ENCODE measurements around the gene NDUFS6.

NDUFS6 gene

DNA sequence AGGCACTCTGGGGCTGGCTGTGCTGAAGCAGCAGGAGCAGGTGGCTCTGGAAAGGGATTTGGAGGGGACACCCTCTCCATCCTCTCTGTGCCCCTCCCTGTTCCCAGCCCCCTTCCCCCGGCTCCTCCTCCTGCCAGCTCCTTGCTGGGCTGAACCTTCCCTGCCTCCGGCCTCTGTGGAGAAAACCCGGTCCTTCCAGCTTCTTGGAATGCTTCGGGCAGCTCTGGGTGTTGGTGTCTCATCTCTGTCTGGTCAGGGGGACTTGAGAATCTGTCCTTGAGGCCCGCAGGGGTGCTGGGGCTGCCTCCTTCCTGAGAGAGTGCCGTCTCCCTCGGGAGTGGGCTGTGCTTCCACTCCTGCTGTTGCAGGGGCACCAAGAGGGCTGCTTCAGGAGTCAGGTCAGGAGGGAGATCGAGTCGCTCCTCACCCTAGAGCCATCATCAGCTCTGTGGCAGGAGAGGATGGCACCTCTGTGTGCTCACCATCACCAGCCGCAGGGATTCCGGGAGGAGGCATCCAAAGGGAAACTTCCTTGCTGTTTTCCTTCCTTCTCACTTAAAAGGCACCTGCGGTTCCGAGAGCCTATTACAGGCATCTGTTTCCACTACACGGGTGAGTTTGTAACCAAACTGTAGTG, 30.6 kb downstream of the NDUFS6 start:
- peaks cover under 1% of the 10 kb centered on the region for H3K36me3 Mint-ChIP-seq
- H3K9me3 Mint-ChIP-seq, result no peaks in the 10 kb centered on the region
- CTCF ChIA-PET, result no interaction called here
- no peak for DNase-seq
- H3K27ac Mint-ChIP-seq, result no peak overlapping the region
- H3K4me3 Mint-ChIP-seq, result no peak overlapping the region
- no peaks in the 10 kb centered on the region for H3K4me1 Mint-ChIP-seq
- H3K27me3 Mint-ChIP-seq, result peaks cover 30% of the 10 kb centered on the region

DNA sequence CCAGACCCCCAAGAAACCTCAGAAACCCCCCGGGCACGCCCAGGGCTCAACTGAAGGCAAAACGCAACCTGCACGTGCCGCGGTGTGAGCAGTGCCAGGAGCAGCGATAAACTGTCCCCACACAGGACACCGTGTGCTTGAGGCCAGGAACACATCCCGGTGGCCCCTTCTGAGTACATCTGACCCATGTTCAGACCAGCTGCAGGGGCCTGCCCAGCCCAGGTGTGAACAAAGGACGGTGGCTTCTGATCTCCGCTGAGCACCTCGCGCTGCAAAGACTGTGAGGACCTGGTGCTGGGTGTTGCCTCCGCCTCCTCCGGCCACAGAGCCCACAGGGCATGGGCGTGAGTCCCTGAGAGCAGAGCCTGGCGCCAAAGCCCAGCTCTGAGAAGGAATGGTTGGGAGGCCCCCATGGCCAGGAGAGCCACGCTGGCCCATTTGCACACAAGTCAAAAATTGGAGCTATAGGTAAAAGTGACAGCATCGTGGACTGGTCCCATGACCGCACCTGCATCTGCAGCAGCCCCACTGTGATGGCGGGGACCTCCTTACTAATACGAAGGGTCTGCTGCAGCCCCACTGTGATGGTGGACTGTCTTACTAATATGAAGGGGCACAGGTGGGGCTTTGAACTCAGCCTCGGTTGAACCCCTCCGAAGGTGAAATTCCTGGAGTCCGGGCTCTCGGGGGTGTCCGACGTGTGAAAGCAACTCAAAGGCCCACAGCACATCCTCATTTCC, 31.5 kb downstream of the NDUFS6 start:
- Mint-ChIP-seq H3K36me3 (no peaks in the 10 kb centered on the region), H3K27me3 (peaks cover 33% of the 10 kb centered on the region), H3K4me3 (no peak overlapping the region), H3K4me1 (no peaks in the 10 kb centered on the region), H3K27ac (no peak overlapping the region), H3K9me3 (no peaks in the 10 kb centered on the region)
- DNase-seq, result no peak
- CTCF ChIA-PET, result no interaction called here

DNA sequence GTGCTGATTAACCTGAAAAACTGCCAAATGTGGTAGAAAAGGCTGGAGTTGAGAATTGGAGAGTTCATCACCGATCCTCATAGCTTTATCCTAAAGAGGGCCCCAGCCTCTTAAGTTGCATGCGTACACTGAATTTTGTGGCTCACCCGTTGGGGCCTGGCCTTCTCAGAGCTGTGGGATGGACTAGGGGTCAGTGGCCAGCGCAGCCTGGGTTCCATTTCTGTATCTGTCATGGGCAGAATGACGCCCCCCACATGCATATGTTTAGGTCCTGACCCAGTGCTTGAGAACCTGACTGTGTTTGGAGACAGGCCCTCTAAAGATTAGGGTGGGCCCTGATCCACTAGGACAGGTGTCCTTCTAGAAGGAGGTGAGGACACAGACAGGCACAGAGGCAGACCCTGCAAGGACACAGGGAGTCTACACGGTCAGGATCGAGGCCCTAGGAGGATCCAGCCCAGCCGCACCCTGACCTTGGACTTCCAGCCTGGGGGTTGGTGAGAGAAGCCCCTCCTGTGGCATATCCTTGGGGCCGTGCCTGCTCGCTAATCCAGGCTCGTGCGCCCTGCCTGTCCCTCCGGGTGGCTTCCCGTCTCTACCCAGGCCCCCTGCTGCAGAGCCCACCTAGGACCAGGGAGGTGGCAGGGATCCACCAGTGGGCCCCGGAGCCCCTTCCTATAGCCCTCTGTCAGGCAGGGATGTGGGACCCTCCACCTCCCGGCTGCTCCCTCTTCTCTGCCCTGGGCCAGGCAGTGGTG, 32.2 kb downstream of the NDUFS6 start:
- no peaks in the 10 kb centered on the region for H3K9me3 Mint-ChIP-seq
- H3K27me3 Mint-ChIP-seq, result peaks cover 37% of the 10 kb centered on the region
- CTCF ChIA-PET, result no interaction called here
- H3K4me3 Mint-ChIP-seq, result no peak overlapping the region
- DNase-seq, result no peak
- H3K36me3 Mint-ChIP-seq, result no peaks in the 10 kb centered on the region
- H3K27ac Mint-ChIP-seq, result no peak overlapping the region
- H3K4me1 Mint-ChIP-seq, result no peaks in the 10 kb centered on the region

DNA sequence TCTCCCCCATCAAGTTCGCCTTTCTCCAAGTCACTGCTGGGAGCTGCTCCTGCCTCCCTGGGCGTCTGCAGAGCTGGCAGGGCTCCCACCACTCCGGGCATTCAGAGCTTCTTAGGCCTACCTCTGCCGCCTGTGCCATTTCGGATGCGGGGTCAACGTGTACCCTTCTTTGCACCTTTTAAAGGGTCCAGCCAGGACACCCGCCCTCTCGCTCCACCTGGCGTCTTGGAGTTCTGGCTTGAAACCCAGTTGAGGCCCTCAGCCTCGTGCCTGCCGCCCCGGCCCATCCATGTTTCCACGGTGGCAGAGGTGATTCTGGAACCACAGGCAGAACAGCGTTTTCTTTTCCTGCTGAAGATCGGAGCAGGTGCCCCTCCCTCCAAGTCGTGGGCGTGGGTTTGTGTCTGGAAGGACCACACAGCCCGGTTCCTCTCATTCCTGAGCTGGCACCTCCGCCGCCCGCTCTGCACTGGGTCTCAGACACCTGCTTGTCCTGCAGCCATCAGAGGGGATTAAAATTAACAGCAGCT, 32.9 kb downstream of the NDUFS6 start:
- Mint-ChIP-seq H3K27me3 (peaks cover 38% of the 10 kb centered on the region), H3K27ac (no peak overlapping the region), H3K36me3 (no peaks in the 10 kb centered on the region), H3K4me1 (no peaks in the 10 kb centered on the region), H3K9me3 (no peaks in the 10 kb centered on the region), H3K4me3 (no peak overlapping the region)
- no peak for DNase-seq
- CTCF ChIA-PET, result no interaction called here

DNA sequence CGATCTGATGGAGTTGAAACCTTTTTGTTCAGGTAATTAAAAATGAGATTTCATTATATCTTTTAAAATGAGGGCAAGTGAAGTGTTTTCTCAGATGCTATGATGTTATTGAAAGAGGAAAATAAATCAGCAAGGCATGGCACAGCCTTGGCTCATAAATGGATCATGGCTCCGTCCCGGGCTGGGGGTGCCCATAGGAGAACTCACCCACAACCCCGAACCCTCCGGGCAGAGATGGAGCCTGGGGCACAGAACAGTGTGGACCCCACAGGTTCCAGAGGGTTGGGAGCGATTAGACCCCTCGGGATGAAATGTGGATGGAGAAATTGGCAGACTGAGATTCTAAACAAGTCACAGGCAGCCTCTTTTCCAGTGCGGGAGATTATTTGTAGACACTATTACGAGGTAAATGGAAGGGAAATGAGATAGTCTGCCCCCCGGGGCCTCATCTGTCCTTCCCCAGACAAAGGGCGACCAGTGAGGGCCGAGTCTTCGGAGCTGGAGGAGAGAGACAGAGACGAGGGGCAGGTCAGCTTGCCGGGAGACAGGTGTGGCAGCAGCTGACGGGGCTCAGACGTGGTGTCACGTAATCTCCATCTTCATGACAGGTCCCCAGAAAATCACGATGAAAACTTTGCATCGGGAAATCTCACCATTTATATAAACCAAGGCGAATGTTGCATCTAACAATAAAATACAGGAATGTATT, 33.7 kb downstream of the NDUFS6 start:
- Mint-ChIP-seq H3K27me3 (peaks cover 43% of the 10 kb centered on the region), H3K36me3 (no peaks in the 10 kb centered on the region), H3K4me3 (no peak overlapping the region), H3K4me1 (no peaks in the 10 kb centered on the region), H3K27ac (no peak overlapping the region), H3K9me3 (no peaks in the 10 kb centered on the region)
- CTCF ChIA-PET, result no interaction called here
- DNase-seq, result no peak

DNA sequence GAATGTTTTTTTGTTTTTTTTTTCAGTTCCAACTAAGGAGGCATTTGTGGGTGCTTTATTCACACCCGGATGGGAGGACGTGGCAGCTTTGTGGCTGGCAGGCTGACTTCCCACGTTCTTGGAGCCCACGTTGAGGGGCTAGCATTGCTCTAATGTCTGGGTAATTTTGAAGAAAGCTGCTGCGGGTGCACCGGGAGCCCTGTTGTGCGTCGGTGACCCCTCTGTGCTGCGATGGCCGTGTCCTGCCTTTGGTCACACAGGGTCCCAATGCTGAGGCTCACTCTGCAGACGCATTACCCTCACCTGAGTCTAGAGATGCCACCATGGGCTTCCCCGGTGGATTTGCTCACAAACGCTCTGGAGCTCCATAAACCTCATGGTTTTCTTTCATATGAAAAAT, 34.2 kb downstream of the NDUFS6 start:
- no peaks in the 10 kb centered on the region for H3K4me1 Mint-ChIP-seq
- H3K36me3 Mint-ChIP-seq, result no peaks in the 10 kb centered on the region
- no peak overlapping the region for H3K27ac Mint-ChIP-seq
- H3K9me3 Mint-ChIP-seq, result no peaks in the 10 kb centered on the region
- CTCF ChIA-PET, result no interaction called here
- H3K4me3 Mint-ChIP-seq, result no peak overlapping the region
- no peak for DNase-seq
- peaks cover 43% of the 10 kb centered on the region for H3K27me3 Mint-ChIP-seq

DNA sequence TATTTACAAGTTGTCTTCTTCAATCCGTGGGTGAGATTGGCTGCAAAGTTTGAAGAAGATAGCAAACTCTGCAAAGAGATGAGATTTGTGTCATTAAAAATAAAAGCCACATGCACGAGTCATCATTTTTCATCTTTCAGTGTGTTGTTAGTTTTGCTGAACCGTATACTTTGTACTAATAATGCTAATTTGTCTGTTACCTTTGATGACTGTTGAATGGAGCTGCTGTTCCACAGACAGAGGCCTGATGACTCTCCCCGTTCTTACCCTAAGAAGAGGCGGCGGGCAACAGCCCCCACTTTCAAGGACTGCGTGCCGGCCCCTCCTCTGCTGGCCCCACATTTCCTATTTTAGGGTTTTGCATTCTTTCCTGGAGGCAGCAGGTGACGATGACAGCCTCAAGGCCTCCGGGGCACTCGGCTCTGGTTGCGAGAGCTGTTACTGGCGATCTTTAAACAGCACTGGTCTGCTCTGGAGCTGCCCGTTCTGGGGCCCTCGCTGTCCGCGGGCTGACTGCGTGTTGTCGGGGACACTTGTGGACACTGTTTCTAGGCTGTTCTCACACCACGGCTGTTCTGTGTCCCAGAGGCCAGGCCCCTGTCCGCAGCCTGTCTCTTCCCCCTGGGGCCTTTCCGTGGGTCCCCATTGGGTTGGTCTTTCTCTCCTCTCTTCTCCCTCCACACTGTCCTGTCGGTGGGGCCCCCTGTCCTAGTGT, 35.1 kb downstream of the NDUFS6 start:
- Mint-ChIP-seq H3K9me3 (no peaks in the 10 kb centered on the region), H3K4me3 (no peak overlapping the region), H3K4me1 (no peaks in the 10 kb centered on the region), H3K27ac (peak overlapping the region; percentile 17), H3K27me3 (peaks cover 52% of the 10 kb centered on the region), H3K36me3 (no peaks in the 10 kb centered on the region)
- DNase-seq, result no peak
- CTCF ChIA-PET, result no interaction called here

DNA sequence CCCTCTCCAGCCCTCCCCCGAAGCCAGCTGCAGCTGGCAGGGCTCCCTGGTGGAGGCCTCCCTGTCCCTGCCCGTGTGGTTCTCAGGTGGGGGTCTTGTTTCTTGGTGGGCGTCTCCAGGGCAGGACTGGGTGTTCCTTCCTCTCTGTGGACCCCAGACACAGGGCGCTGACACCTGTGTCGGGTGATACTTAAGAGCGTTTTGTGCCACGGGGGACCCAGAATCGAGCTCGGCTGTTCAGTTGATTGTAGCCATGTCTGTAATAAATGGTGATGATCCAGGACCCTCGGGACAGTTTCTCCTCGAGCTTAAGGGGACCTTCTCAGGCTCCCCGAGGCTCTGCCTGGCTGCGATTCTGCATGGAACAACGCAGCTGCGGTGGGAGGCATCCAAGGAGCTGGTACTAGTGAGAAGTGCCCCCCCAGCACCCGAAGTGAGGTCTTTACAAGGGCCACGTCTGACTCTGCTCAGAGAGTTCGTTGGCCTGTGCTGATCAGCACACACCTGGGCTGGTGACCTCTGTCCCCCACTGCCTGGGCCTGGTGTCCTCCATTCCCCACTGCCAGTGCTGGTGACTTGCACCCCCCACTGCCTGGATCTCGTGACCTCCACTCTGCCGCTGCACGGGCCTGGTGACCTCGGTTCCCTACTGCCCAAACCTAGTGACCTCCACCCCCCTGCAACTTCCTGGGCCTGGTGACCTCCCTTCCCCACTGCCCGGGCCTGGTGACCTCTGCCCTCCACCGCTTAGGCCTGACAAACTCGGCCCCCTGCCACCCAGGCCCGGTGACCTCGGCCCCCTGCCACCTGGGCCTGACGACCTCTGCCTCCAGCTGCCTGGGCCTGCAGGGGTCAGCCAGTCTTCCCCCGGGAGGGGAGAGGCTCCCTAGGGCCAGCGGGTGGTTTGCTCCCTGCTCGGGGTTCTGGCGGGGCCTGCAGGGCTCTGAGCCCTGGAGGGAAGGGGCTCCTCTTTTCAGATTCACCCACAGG, 36.0 kb downstream of the NDUFS6 start:
- Mint-ChIP-seq H3K4me3 (no peak overlapping the region), H3K27me3 (peaks cover 49% of the 10 kb centered on the region), H3K9me3 (no peaks in the 10 kb centered on the region), H3K4me1 (no peaks in the 10 kb centered on the region), H3K36me3 (no peaks in the 10 kb centered on the region), H3K27ac (peak overlapping the region; percentile 52)
- DNase-seq, result no peak
- CTCF ChIA-PET, result no interaction called here

DNA sequence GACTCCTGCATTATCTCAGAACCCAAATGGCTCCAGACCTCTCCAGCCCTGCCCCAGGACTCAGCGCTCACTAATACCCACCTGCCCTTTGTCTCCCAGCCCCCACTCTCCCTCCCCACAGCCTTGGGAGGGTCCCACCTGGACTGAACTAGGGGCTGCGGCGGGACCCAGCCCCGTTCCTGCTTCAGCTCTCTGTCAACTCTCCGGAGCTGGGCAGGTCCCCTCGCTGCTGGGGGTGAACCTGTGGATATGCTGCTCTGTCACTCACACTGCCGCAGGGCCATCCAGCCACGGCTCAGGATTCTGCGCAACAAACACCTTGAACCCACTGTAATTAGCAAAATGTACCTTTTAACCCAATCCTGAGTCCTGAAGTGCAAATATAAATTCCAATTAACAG, 36.8 kb downstream of the NDUFS6 start:
- DNase-seq, result no peak
- Mint-ChIP-seq H3K9me3 (no peaks in the 10 kb centered on the region), H3K27me3 (peaks cover 49% of the 10 kb centered on the region), H3K27ac (no peak overlapping the region), H3K4me3 (no peak overlapping the region), H3K4me1 (no peaks in the 10 kb centered on the region), H3K36me3 (no peaks in the 10 kb centered on the region)
- CTCF ChIA-PET, result no interaction called here

DNA sequence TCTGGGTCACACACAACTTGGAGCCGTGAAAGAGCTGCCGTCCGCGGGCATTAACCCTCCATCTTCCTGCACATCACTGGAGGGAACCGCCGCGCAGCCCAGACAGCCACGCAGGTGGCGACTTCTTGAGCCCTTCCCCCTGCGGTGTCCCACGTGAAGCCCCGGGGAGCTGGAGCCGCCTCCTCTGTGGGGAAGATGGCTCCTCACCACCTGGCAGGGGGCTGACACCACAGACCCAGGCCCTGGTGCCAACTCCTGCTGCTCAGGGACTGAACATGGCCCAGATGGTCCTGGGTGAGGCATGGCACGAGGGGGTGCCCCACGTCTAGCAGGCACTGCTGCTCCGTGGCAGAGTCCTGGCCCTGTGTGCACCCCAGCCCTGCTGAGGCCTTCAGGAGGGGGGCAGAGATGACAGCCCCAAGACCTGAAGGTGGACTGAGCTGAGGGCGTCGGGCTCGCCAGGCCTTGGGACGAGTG, 38.9 kb downstream of the NDUFS6 start:
- H3K36me3 Mint-ChIP-seq, result no peaks in the 10 kb centered on the region
- H3K9me3 Mint-ChIP-seq, result no peaks in the 10 kb centered on the region
- H3K27me3 Mint-ChIP-seq, result peaks cover 36% of the 10 kb centered on the region
- H3K4me3 Mint-ChIP-seq, result no peak overlapping the region
- no peaks in the 10 kb centered on the region for H3K4me1 Mint-ChIP-seq
- H3K27ac Mint-ChIP-seq, result no peak overlapping the region
- no peak for DNase-seq
- CTCF ChIA-PET, result interaction anchor here (0.7 kb wide), 1 partner anchor 1522 kb away, joined by 3 read pairs; no protein-coding TSS in a partner anchor

DNA sequence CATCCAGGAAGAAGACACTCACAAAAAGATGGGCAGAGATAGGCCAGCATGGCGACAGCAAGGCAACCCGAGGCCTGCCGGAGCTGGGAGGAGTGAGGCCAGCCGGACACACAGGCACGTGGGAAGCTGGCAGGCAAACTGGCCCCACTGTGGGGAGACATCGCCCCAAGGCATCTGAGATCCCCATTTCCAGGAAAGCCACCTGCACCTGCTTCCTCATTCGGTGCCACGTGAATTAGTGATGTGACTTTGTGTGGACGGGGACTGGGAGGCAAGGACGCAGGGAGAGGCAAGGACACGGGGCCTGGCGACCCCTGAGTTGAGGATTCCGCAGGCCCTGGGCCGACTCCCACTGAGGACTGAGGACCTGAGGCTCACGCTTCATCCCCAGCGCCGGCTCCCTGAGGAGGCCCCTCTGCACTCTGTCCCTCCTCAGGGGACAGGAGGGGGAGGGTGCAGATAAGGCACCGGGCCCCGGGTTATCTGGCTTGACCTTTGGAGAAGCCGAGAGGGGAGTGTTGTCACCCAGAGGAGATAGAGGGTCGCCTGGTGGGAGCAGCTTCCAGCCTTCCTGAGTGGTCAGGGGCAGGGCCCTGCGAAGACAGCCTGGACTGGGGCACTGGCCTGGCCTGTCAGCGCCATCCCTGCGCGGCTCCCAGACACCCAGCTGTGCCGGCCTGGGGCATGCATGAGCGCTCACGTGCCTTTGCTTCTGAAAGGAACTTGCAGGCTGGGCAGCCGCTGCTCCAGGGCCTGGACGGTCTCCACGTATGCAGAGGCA, 39.7 kb downstream of the NDUFS6 start:
- no peak overlapping the region for H3K4me3 Mint-ChIP-seq
- no peak for DNase-seq
- no peak overlapping the region for H3K27ac Mint-ChIP-seq
- H3K27me3 Mint-ChIP-seq, result peaks cover 30% of the 10 kb centered on the region
- no peaks in the 10 kb centered on the region for H3K4me1 Mint-ChIP-seq
- H3K36me3 Mint-ChIP-seq, result no peaks in the 10 kb centered on the region
- no peaks in the 10 kb centered on the region for H3K9me3 Mint-ChIP-seq
- CTCF ChIA-PET, result no interaction called here

DNA sequence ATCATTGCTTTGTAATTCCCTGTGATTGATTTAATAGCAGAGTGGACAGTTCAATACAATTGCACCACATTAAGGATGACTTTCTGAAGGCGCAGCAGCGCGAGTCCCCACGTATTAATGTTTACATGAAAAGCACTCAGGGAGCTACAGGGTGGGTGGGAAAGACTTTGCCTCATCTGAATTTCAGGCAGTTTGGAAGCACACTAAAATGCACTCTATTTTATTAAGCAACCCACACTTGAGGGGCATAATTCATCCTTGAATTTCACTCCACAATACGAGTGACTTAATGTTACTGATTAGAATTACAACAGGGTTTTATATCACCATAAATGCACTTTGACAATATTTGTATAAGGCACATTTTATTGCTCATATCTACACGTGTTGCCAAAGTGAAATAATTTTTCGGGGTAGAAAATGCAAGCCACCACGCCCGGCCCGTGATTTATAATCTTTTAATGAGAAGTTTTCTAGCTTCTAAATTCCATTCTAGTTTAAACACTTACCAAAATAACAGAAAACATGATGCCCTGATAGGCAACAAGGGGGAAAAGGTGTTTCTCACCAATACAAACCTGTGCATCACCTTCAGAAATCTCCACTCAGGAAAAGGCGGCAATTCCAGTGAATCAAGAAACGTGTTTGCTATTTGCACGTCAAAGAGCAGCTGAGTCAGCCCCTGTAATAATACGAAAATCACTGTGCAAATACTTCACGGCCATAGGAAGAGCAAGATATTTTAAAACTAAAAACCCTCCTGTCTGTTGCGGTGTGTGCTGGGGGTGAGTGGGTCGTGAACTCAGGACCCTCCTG, 41.0 kb downstream of the NDUFS6 start:
- Mint-ChIP-seq H3K4me1 (no peaks in the 10 kb centered on the region), H3K27me3 (peaks cover 28% of the 10 kb centered on the region), H3K36me3 (no peaks in the 10 kb centered on the region), H3K9me3 (no peaks in the 10 kb centered on the region), H3K27ac (no peak overlapping the region), H3K4me3 (no peak overlapping the region)
- no peak for DNase-seq
- CTCF ChIA-PET, result no interaction called here
